ENCODE measurements around the gene SHISAL2A. TPM values are rescaled to one million over a fixed set of nuclear protein-coding genes. Genes with fewer than 3 reads are reported as not detected.

SHISAL2A gene
- total and polyA plus RNA-seq, 7 donors, result 0.13 to 1.6 (median 0.28) TPM

DNA sequence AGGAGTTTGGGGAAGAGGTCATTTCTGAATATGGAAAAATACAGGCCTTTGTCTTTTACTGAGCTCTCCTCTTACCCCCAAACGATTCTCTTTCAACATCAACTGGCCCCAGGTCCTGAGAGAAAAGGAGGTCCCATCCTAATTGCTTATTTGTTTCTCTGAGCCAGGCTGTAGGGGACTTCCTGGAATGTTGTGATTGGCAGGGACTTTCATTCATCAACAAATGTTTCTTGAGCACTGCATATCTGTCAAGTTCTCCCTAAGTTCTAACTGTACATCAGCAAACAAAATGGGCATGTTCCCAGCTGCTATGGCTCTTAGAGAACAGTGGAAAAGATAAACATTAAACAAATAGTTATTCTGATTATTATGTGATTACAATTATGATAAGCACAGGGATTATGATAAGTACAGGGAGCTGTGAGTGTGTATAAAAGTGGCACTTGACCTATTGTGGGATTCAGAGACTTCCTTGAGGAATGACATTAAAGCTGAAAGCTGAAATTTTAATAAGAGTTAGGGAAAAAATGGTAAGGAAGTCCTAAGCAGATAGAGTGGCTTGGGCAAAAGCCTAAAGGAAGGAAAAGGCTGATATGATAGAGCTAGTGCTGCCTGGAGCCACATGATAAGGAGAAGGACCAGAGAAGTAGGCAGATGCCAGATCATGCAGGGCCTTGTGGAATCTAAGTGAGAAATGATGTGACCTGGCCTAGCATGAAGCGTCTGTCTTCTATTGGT, 19.2 kb upstream of the SHISAL2A start:
- ATAC-seq (no peak), DNase-seq (no peak)
- Histone ChIP-seq H3K4me3 (no peak overlapping the region), H3K9me3 (no peaks in the 10 kb centered on the region), H3K4me1 (no peaks in the 10 kb centered on the region), H3K27ac (no peak overlapping the region), H3K36me3 (ENCODE audit: insufficient read depth in 1 of 2, low read depth in 1 of 2) (peaks cover 0 to 15% of the 10 kb centered on the region in 2 donors), H3K27me3 (ENCODE audit: insufficient read depth in 3 of 3, low read length in 2 of 3) (no peaks in the 10 kb centered on the region)
- TF ChIP-seq CTCF (IDR thresholded peaks at IDR 0.05), result no peak
- WGBS, 3 donors, result 56 to 62% (median 62%) methylated on average over 2 of the region's 2 CpGs
- intact Hi-C loops (cut with DNase I), result no loop called here

DNA sequence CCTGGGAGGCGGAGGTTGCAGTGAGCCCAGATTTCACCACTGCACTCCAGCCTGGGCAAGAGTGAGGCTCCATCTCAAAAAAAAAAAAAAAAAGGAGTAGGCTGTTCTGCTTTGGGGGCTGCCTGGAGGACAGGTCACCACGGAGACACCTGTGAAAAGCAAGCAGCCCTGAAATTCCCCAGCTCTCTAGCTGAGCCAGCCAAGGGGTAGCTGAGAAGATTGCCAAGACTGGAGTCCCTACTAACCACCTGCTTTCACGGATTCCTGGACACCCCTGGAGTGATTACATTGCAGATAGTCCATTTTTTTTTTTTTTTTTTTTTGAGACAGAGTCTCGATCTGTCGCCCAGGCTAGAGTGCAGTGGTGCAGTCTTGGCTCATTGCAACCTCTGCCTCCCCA, 18.3 kb upstream of the SHISAL2A start:
- H3K36me3 ChIP-seq (ENCODE audit: insufficient read depth in 1 of 2, low read depth in 1 of 2), result peaks cover 0 to 8% of the 10 kb centered on the region in 2 donors
- H3K27me3 ChIP-seq (ENCODE audit: insufficient read depth in 3 of 3, low read length in 2 of 3), result no peaks in the 10 kb centered on the region
- intact Hi-C loops (cut with DNase I), result no loop called here
- H3K27ac ChIP-seq, result no peak overlapping the region
- H3K9me3 ChIP-seq, result no peaks in the 10 kb centered on the region
- DNase-seq (no peak), ATAC-seq (no peak)
- H3K4me3 ChIP-seq, result no peak overlapping the region
- no peak for TF ChIP-seq CTCF (IDR thresholded peaks at IDR 0.05)
- 86 to 89% (median 89%) methylated on average over 3 to 5 of the region's 5 CpGs for WGBS, 3 donors
- no peaks in the 10 kb centered on the region for H3K4me1 ChIP-seq

DNA sequence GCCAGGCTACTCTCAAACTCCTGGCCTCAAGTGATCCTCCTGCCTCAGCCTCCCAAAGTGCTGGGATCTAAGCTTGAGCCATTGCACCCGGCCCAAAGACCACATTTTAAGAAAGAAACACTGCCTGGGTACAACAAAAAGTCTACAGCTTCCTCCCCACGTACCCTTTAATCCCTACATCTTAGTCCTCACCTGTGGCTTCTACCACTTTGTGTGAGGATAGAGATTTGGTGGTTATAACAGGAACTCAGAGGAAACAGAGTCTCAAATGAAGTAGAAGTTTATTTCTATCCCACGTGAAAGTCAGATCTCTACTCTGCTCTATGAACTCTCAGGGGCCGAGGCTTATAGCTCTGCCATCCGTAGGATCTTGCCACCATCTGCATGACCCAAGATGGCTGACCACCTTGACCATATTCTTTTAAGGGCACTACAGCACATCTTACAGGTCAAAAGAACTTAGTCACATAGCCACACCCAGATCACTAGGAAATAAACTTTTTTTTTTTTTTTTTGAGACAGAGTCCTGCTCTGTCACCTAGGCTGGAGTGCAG, 17.4 kb upstream of the SHISAL2A start:
- Histone ChIP-seq H3K9me3 (peaks cover 3% of the 10 kb centered on the region), H3K27ac (no peak overlapping the region), H3K27me3 (ENCODE audit: insufficient read depth in 3 of 3, low read length in 2 of 3) (no peaks in the 10 kb centered on the region), H3K36me3 (ENCODE audit: insufficient read depth in 1 of 2, low read depth in 1 of 2) (peaks cover 0 to 4% of the 10 kb centered on the region in 2 donors), H3K4me1 (no peaks in the 10 kb centered on the region), H3K4me3 (no peak overlapping the region)
- ATAC-seq (no peak), DNase-seq (no peak)
- intact Hi-C loops (cut with DNase I), result no loop called here
- 73 to 88% (median 78%) methylated on average over 5 of the region's 5 CpGs for WGBS, 3 donors
- no peak for TF ChIP-seq CTCF (IDR thresholded peaks at IDR 0.05)

DNA sequence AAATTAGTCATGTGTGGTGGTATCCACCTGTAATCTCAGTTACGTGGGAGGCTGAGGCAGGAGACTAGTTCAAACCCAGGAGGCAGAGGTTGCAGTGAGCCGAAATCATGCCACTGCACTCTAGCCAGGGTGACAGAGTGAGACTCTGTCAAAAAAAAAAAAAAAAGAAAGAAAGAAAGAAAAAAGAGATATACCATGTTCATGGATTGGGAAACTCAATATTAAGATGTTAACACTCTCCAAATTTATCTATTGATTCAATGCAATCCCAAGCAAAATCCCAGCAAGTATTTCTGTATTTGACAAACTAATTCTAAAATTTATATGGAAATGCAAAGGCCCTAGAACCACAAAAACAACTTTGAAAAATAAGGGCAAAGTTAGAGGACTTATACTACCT, 11.0 kb upstream of the SHISAL2A start:
- Histone ChIP-seq H3K4me3 (no peak overlapping the region), H3K27ac (no peak overlapping the region), H3K27me3 (ENCODE audit: insufficient read depth in 3 of 3, low read length in 2 of 3) (no peaks in the 10 kb centered on the region), H3K4me1 (no peaks in the 10 kb centered on the region), H3K9me3 (peaks cover 32% of the 10 kb centered on the region), H3K36me3 (ENCODE audit: insufficient read depth in 1 of 2, low read depth in 1 of 2) (no peaks in the 10 kb centered on the region)
- no peak for TF ChIP-seq CTCF (IDR thresholded peaks at IDR 0.05)
- no peak for ATAC-seq
- no peak for DNase-seq
- intact Hi-C loops (cut with DNase I), result no loop called here
- 95 to 99% (median 98%) methylated on average over 2 of the region's 2 CpGs for WGBS, 3 donors

Measured in psoas muscle (tissue), 8 donors.